ENCODE data around the gene PLEKHN1. TPM values are rescaled to one million over a fixed set of nuclear protein-coding genes. Genes with fewer than 3 reads are reported as not detected.

Gene PLEKHN1
- total and polyA plus RNA-seq, 2 of the 4 experiments (the other 2 are of a cell fraction): 0.54 to 2.1 TPM

DNA sequence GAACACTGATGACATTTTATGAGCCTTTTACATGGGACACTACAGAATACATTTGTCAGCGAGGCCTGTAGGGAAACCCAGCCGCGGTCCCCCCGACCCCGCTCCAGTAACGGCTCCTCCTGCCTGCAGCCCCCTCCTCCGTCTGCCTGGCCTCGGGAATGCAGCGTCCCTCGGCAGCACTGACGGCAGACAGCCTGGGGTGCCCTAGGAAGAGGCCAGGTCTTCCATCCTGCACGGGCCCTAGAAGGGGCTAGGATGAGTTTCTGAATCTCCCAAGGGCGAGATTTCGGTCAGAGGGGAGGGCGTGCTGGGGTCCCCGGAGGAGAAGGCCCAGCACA, 34.1 kb upstream of the PLEKHN1 start:
- ATAC-seq (ENCODE audit: low read depth): no peak
- Histone ChIP-seq H2BK5ac (ENCODE audit: low read depth, low read length, poor library complexity, severe bottlenecking) (no peak overlapping the region), H4K91ac (ENCODE audit: insufficient read depth, low read depth, low read length) (no peak overlapping the region), H3K23ac (ENCODE audit: low read depth, low read length) (no peak overlapping the region), H2AK9ac (replicated peaks; ENCODE audit: low read depth, low read length, poor library complexity) (no peak overlapping the region), H3K9me3 (ENCODE audit: control insufficient read depth, insufficient read depth, low read length) (no peaks in the 10 kb centered on the region), H3K4me2 (ENCODE audit: low read depth, low read length) (no peak overlapping the region), H3K56ac (ENCODE audit: extremely low read depth, insufficient read depth, low read length) (no peak overlapping the region), H3K14ac (replicated peaks; ENCODE audit: low read depth, low read length) (no peak overlapping the region), H3K27ac (ENCODE audit: insufficient read depth, low read length) (no peak overlapping the region), H3K79me1 (ENCODE audit: low read depth in 1 of 2, low read length in 2 of 2) (no peaks in the 10 kb centered on the region), H3K4me1 (ENCODE audit: control insufficient read depth, insufficient read depth, low read length) (no peaks in the 10 kb centered on the region), H4K8ac (ENCODE audit: low read depth in 2 of 2, low read length in 2 of 2) (no peak overlapping the region), H3K4ac (ENCODE audit: low read depth, low read length) (no peak overlapping the region), H4K20me1 (ENCODE audit: insufficient read depth, low read length) (peaks cover 6% of the 10 kb centered on the region; the same call in 1 of the 2 replicates), H3K36me3 (ENCODE audit: control insufficient read depth, insufficient read depth, low read length) (peaks cover 9% of the 10 kb centered on the region), H3K18ac (ENCODE audit: low read depth, low read length) (no peak overlapping the region), H3K4me3 (ENCODE audit: insufficient read depth, low read depth, low read length) (no peak overlapping the region), H2BK120ac (ENCODE audit: low read depth, low read length) (no peak overlapping the region), H2AFZ (replicated peaks; ENCODE audit: low read length, poor library complexity) (no peak overlapping the region), H2AK5ac (ENCODE audit: low read depth, low read length) (no peak overlapping the region), H2BK15ac (ENCODE audit: low read depth, low read length) (no peak overlapping the region), H2BK20ac (ENCODE audit: low read depth, low read length) (no peak overlapping the region), H4K5ac (ENCODE audit: low read depth, low read length) (no peak overlapping the region), H3K9me1 (ENCODE audit: insufficient read depth, low read length) (no peaks in the 10 kb centered on the region), H3K9ac (ENCODE audit: low read depth, low read length) (no peak overlapping the region), H3K27me3 (ENCODE audit: control insufficient read depth, insufficient read depth, low read length) (no peaks in the 10 kb centered on the region)
- BruUV-seq (replicated peaks): no TSS peak
- in situ Hi-C loops (cut with MboI; ENCODE audit: low sequenced_read_pairs) (no loop called here), intact Hi-C loops (cut with micrococcal nuclease) (no loop called here), dilution Hi-C loops (cut with HindIII; ENCODE audit: low sequenced_read_pairs, unreplicated experiment) (no loop called here)
- ChIA-PET POLR2A (ENCODE audit: unreplicated experiment) (no interaction called here), CTCF (no interaction called here)
- TF ChIP-seq RAD21 (IDR thresholded peaks at IDR 0.05; ENCODE audit: low read length) (no peak), MXI1 (IDR thresholded peaks at IDR 0.05; ENCODE audit: borderline replicate concordance, low read depth, low read length) (no peak), CHD1 (IDR thresholded peaks at IDR 0.05; ENCODE audit: low read depth, low read length) (no peak), RFX5 (IDR thresholded peaks at IDR 0.05; ENCODE audit: low read depth, low read length) (no peak), FOS (IDR thresholded peaks at IDR 0.05; ENCODE audit: low read depth, low read length) (no peak), SMC3 (IDR thresholded peaks at IDR 0.05; ENCODE audit: low read depth, low read length) (no peak)
- TF ChIP-seq, protein P1, sequence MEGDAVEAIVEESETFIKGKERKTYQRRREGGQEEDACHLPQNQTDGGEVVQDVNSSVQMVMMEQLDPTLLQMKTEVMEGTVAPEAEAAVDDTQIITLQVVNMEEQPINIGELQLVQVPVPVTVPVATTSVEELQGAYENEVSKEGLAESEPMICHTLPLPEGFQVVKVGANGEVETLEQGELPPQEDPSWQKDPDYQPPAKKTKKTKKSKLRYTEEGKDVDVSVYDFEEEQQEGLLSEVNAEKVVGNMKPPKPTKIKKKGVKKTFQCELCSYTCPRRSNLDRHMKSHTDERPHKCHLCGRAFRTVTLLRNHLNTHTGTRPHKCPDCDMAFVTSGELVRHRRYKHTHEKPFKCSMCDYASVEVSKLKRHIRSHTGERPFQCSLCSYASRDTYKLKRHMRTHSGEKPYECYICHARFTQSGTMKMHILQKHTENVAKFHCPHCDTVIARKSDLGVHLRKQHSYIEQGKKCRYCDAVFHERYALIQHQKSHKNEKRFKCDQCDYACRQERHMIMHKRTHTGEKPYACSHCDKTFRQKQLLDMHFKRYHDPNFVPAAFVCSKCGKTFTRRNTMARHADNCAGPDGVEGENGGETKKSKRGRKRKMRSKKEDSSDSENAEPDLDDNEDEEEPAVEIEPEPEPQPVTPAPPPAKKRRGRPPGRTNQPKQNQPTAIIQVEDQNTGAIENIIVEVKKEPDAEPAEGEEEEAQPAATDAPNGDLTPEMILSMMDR (conservative IDR thresholded peaks at IDR 0.05; ENCODE audit: low read depth, low read length): no peak
- TF ChIP-seq, protein P2, sequence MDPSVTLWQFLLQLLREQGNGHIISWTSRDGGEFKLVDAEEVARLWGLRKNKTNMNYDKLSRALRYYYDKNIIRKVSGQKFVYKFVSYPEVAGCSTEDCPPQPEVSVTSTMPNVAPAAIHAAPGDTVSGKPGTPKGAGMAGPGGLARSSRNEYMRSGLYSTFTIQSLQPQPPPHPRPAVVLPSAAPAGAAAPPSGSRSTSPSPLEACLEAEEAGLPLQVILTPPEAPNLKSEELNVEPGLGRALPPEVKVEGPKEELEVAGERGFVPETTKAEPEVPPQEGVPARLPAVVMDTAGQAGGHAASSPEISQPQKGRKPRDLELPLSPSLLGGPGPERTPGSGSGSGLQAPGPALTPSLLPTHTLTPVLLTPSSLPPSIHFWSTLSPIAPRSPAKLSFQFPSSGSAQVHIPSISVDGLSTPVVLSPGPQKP (IDR thresholded peaks at IDR 0.05; ENCODE audit: borderline replicate concordance, low read depth, low read length): no peak
- DNase-seq: no peak
- WGBS, 2 experiments (ENCODE audit: extremely low coverage in 2 of 2, insufficient read length in 1 of 2): 80% methylated on average over 11 of the region's 16 CpGs; no CpG with 5 or more reads in 1 of the 2 experiments
